Measurements from ENCODE around the gene C1R.

Gene C1R

GRCh38 chr12:7072035-7072434, 20.2 kb downstream of the C1R start:
- Histone ChIP-seq H3K4me1 (peaks cover 0 to 10% (median 0%) of the 10 kb centered on the region in 4 donors), H3K4me3 (no peak overlapping the region), H3K36me3 (peaks cover 0 to 27% (median 26%) of the 10 kb centered on the region in 3 donors), H3K9me3 (no peaks in the 10 kb centered on the region), H3K27ac (no peak overlapping the region), H3K27me3 (no peaks in the 10 kb centered on the region)
- DNase-seq: no peak
- intact Hi-C loops (cut with DNase I; ENCODE audit: low total_unique reads): no loop called here
- TF ChIP-seq CTCF (IDR thresholded peaks at IDR 0.05): no peak

- Histone ChIP-seq H3K27me3 (no peaks in the 10 kb centered on the region), H3K4me3 (no peak overlapping the region), H3K9me3 (no peaks in the 10 kb centered on the region), H3K27ac (no peak overlapping the region), H3K4me1 (peaks cover 0 to 10% (median 0%) of the 10 kb centered on the region in 4 donors), H3K36me3 (peaks cover 0 to 40% (median 39%) of the 10 kb centered on the region in 3 donors)
- intact Hi-C loops (cut with DNase I; ENCODE audit: low total_unique reads): no loop called here
- TF ChIP-seq CTCF (IDR thresholded peaks at IDR 0.05): no peak
- no peak for DNase-seq
Observed at GRCh38 chr12:7069386-7069785, 22.9 kb downstream of the C1R start.

DNA sequence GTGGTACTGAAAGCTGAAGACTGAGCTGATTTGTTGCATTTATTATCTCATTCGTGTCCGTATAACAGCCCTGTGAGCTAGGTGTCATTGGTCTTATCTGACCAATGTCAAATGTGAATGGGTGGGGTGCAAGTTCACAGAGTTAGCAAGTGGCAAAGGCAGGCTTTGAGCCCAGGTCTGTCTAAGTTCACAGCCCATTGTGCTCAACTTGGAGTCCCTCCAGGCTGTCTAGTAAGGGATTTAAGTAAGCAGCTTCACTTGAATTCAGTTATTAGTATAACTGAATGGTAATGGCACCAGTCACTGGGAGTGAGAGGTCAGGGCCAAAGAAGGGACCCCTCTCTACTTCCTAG, 23.3 kb downstream of the C1R start:
- Histone ChIP-seq H3K27ac (no peak overlapping the region), H3K4me1 (peaks cover 0 to 10% (median 0%) of the 10 kb centered on the region in 4 donors)
- intact Hi-C loops (cut with DNase I; ENCODE audit: low total_unique reads): no loop called here

DNA sequence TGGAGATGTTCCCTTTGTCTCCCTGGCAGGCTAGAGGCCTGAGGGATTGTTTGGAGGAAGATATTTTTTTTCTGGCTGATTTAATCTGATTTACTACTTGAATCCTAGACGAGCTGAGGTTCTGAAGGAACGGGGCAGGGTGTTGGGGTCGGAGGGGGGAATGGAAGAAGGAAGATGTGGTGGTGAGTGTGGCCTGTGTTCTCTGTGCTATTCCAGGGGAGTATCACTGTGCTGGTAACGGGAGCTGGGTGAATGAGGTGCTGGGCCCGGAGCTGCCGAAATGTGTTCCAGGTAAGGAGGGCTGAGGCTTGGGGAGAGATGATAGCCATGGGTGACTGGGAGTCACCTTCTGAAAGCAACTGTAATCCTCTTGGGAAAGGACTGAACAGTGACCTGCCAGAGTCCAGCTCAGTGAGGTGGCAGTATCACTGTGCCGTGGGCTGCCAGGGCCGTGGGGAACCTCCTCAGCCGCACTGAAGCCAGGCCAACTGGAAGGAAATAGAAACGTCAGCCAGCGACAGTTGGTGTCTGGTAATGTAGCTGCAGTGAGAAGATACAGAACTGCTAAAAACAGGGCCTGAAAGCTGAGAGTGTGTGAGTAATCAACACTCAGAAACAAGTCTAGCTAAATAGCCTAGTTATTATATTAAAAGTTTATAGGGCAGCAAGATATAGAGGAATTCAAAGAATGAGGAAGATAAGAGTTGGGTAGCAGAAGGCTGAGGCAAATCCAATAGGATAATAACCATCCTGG, 23.8 kb downstream of the C1R start:
- no peaks in the 10 kb centered on the region for H3K27me3 ChIP-seq
- TF ChIP-seq CTCF (IDR thresholded peaks at IDR 0.05): no peak
- peaks cover 0 to 10% (median 0%) of the 10 kb centered on the region in 4 donors for H3K4me1 ChIP-seq
- intact Hi-C loops (cut with DNase I; ENCODE audit: low total_unique reads): no loop called here
- no peak for DNase-seq
- no peaks in the 10 kb centered on the region for H3K9me3 ChIP-seq
- H3K36me3 ChIP-seq: peaks cover 9 to 40% (median 39%) of the 10 kb centered on the region in 3 donors
- H3K4me3 ChIP-seq: no peak overlapping the region
- H3K27ac ChIP-seq: peak overlapping the region in 1 of 2 donors; percentile 37

More for the DNA sequence above, 23.3 kb downstream of the C1R start:
- Histone ChIP-seq H3K27me3 (no peaks in the 10 kb centered on the region), H3K9me3 (no peaks in the 10 kb centered on the region), H3K4me3 (no peak overlapping the region), H3K36me3 (peaks cover 3 to 40% (median 39%) of the 10 kb centered on the region in 3 donors)
- DNase-seq: no peak
- TF ChIP-seq CTCF (IDR thresholded peaks at IDR 0.05): no peak

DNA sequence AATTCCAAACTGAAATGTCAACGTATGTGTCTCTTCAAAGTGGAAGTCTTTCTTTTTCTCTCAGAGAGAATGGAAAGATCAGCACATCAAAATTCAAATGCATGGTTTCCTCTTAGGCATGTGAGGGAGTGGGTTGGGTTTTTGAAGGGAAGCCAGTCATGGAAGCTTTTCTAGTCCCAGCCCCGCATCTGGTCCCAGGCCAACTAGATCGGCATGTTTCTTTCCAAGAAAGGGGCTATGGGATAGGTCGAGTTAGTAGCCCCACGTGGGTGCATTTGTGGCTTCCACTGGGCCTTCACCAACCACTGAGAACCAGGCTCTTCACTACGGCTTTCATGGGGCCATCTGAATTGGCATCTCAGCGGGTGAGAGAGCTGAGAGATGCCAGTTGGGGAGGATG, 25.1 kb downstream of the C1R start:
- intact Hi-C loops (cut with DNase I; ENCODE audit: low total_unique reads): no loop called here
- Histone ChIP-seq H3K4me3 (no peak overlapping the region), H3K9me3 (no peaks in the 10 kb centered on the region)

More for the DNA sequence above, 25.1 kb downstream of the C1R start:
- Histone ChIP-seq H3K27ac (no peak overlapping the region), H3K27me3 (no peaks in the 10 kb centered on the region), H3K4me1 (peaks cover 0 to 19% (median 0%) of the 10 kb centered on the region in 4 donors), H3K36me3 (peaks cover 9 to 40% (median 39%) of the 10 kb centered on the region in 3 donors)
- TF ChIP-seq CTCF (IDR thresholded peaks at IDR 0.05): no peak
- DNase-seq: no peak

Measured in tibial artery (tissue), 4 donors.